NB4 (cell line): ENCODE results near the gene LYRM4.

Experiments
- MAX ChIP-seq: IDR thresholded peaks from 2 replicates; pipeline ENCODE4 v1.6.1; 2011; ENCODE audit warnings: low read depth, low read length
- POLR2A ChIP-seq: IDR thresholded peaks from 2 replicates; pipeline ENCODE4 v1.6.1; 2011; ENCODE audit warnings: mild to moderate bottlenecking; ENCODE audit not compliant: insufficient read length; ENCODE audit errors: extremely low read depth
- TF ChIP-seq, protein P1 (sequence below): IDR thresholded peaks from one replicate; pipeline ENCODE4 v1.5.1; 2012; ENCODE audit warnings: low read depth, low read length

DNA sequence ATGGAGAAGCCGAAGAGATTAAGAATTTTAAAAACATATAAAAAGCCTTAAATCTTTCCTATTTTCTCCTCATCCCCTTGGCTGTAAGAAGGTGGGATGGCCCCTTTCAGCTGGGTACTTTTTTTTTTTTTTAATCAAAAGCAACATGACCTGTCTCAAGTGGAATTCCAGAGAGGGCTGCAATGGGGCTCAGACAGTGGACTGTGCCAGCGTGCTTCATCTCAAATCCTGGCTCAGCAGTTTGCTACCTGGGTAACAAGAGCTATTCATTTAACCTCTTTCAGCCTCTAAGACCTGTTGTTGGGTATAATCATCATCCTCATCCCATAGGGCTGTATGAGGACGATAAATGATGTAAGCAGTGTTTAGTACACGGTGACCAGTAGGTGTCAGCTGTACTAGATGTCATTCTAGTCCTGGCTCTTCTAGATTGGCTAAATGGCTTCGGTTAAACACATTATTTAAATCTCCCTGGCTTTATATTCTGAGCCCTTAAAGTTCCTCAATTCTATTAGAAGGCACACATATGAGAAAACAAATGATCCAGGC is 182.6 kb downstream of the LYRM4 start:
- TF ChIP-seq, protein P1, sequence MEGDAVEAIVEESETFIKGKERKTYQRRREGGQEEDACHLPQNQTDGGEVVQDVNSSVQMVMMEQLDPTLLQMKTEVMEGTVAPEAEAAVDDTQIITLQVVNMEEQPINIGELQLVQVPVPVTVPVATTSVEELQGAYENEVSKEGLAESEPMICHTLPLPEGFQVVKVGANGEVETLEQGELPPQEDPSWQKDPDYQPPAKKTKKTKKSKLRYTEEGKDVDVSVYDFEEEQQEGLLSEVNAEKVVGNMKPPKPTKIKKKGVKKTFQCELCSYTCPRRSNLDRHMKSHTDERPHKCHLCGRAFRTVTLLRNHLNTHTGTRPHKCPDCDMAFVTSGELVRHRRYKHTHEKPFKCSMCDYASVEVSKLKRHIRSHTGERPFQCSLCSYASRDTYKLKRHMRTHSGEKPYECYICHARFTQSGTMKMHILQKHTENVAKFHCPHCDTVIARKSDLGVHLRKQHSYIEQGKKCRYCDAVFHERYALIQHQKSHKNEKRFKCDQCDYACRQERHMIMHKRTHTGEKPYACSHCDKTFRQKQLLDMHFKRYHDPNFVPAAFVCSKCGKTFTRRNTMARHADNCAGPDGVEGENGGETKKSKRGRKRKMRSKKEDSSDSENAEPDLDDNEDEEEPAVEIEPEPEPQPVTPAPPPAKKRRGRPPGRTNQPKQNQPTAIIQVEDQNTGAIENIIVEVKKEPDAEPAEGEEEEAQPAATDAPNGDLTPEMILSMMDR, result no peak
- TF ChIP-seq POLR2A (no peak), MAX (no peak)
